H9 (cell line): ENCODE data around the gene CDH23. TPM values are rescaled to one million over a fixed set of nuclear protein-coding genes. Genes with fewer than 3 reads are reported as not detected.
A peak's percentile ranks its signal among the peaks of the same experiment; 100 is the strongest.

Experiments used
- DNase-seq: peaks from one replicate; pipeline ENCODE4 v3.0.0-alpha.2; 2017
- H2AFZ ChIP-seq: one replicate; pipeline ENCODE4 v1.6.1; 2013; ENCODE audit warnings: mild to moderate bottlenecking, low read length, control low read depth, moderate library complexity
- H2AK5ac ChIP-seq: 2 replicates; pipeline ENCODE4 v1.6.1; 2013; ENCODE audit warnings: low read length, control low read depth, mixed read lengths; ENCODE audit not compliant: insufficient read length
- H2BK120ac ChIP-seq: one replicate; pipeline ENCODE4 v1.6.1; 2013; ENCODE audit warnings: low read depth, mild to moderate bottlenecking, low read length, control low read depth, inconsistent platforms; ENCODE audit not compliant: poor library complexity, severe bottlenecking
- H2BK12ac ChIP-seq: 2 replicates; pipeline ENCODE4 v1.6.1; 2013; ENCODE audit warnings: low read length, control low read depth, mixed read lengths, low read depth; ENCODE audit not compliant: insufficient read length
- H2BK15ac ChIP-seq: 2 replicates; pipeline ENCODE4 v1.6.1; 2013; ENCODE audit warnings: low read depth, low read length, control low read depth
- H2BK20ac ChIP-seq: one replicate; pipeline ENCODE4 v1.6.1; 2013; ENCODE audit warnings: low read depth, mild to moderate bottlenecking, low read length, control low read depth, inconsistent platforms; ENCODE audit not compliant: poor library complexity, severe bottlenecking
- H2BK5ac ChIP-seq: 2 replicates; pipeline ENCODE4 v1.6.1; 2013; ENCODE audit warnings: low read length, control low read depth, mixed read lengths; ENCODE audit not compliant: insufficient read length
- H3K14ac ChIP-seq: 2 replicates; pipeline ENCODE4 v1.6.1; 2013; ENCODE audit warnings: low read length, control low read depth; ENCODE audit not compliant: insufficient read depth
- H3K18ac ChIP-seq: 2 replicates; pipeline ENCODE4 v1.6.1; 2013; ENCODE audit warnings: low read depth, mild to moderate bottlenecking, mixed read lengths, low read length, control low read depth; ENCODE audit not compliant: insufficient read length
- H3K23ac ChIP-seq: 2 replicates; pipeline ENCODE4 v1.6.1; 2013; ENCODE audit warnings: low read length, control low read depth, mixed read lengths, low read depth; ENCODE audit not compliant: insufficient read length
- H3K23me2 ChIP-seq: 2 replicates; pipeline ENCODE4 v1.6.1; 2013; ENCODE audit warnings: low read depth, mild to moderate bottlenecking, mixed read lengths, low read length, control low read depth; ENCODE audit not compliant: insufficient read length, poor library complexity, severe bottlenecking
- H3K27ac ChIP-seq: 2 replicates; pipeline ENCODE4 v1.5.1; 2013; ENCODE audit warnings: low read length, control low read depth, mixed read lengths, low read depth; ENCODE audit not compliant: insufficient read length
- H3K27me3 ChIP-seq: 2 replicates; pipeline ENCODE4 v1.6.1; 2013; ENCODE audit warnings: low read length, control low read depth, inconsistent platforms; ENCODE audit not compliant: insufficient read depth
- H3K4ac ChIP-seq: 2 replicates; pipeline ENCODE4 v1.6.1; 2013; ENCODE audit warnings: low read depth, mild to moderate bottlenecking, control low read depth, inconsistent platforms, low read length, moderate library complexity
- H3K4me1 ChIP-seq: 2 replicates; pipeline ENCODE4 v1.6.1; 2013; ENCODE audit warnings: low read length, control low read depth, inconsistent platforms; ENCODE audit not compliant: insufficient read depth
- H3K4me2 ChIP-seq: 2 replicates; pipeline ENCODE4 v1.6.1; 2013; ENCODE audit warnings: low read length, control low read depth, mixed read lengths; ENCODE audit not compliant: insufficient read length, insufficient read depth
- H3K56ac ChIP-seq: 2 replicates; pipeline ENCODE4 v1.6.1; 2013; ENCODE audit warnings: low read depth, mild to moderate bottlenecking, mixed read lengths, low read length, control low read depth; ENCODE audit not compliant: insufficient read length
- H3K79me1 ChIP-seq: 2 replicates; pipeline ENCODE4 v1.6.1; 2013; ENCODE audit warnings: low read depth, mild to moderate bottlenecking, moderate library complexity, low read length, control low read depth, inconsistent platforms; ENCODE audit not compliant: insufficient read depth, poor library complexity, severe bottlenecking
- H3K79me2 ChIP-seq: 2 replicates; pipeline ENCODE4 v1.6.1; 2013; ENCODE audit warnings: low read length, control low read depth, inconsistent platforms; ENCODE audit not compliant: insufficient read depth
- H3K9ac ChIP-seq: 2 replicates; pipeline ENCODE4 v1.6.1; 2013; ENCODE audit warnings: low read length, control low read depth, mixed read lengths; ENCODE audit not compliant: insufficient read length; ENCODE audit errors: extremely low read depth
- H3K9me3 ChIP-seq: one replicate; pipeline ENCODE4 v1.6.1; 2013; ENCODE audit warnings: low read depth, low read length, inconsistent platforms; ENCODE audit not compliant: control insufficient read depth
- H3T11ph ChIP-seq: one replicate; pipeline ENCODE4 v1.6.1; 2013; ENCODE audit warnings: mild to moderate bottlenecking, low read length, control low read depth, inconsistent platforms
- H4K20me1 ChIP-seq: one replicate; pipeline ENCODE4 v1.6.1; 2013; ENCODE audit not compliant: control insufficient read depth, insufficient read length, insufficient read depth
- H4K5ac ChIP-seq: 2 replicates; pipeline ENCODE4 v1.6.1; 2013; ENCODE audit warnings: low read depth, mild to moderate bottlenecking, mixed read lengths, low read length, control low read depth; ENCODE audit not compliant: insufficient read length
- H4K8ac ChIP-seq: replicated peaks from 2 replicates; pipeline ENCODE4 v1.6.1; 2013; ENCODE audit warnings: low read length, control low read depth, mixed read lengths, low read depth; ENCODE audit not compliant: insufficient read length
- H4K91ac ChIP-seq: 2 replicates; pipeline ENCODE4 v1.6.1; 2013; ENCODE audit warnings: low read depth, mild to moderate bottlenecking, moderate library complexity, mixed read lengths, low read length, control low read depth; ENCODE audit not compliant: insufficient read length
- H3K27ac Mint-ChIP-seq, 3 experiments: 2 replicates in 2 of 3; 3 replicates in 1 of 3; pipeline ENCODE4 v1.8.0; 2020 to 2021; ENCODE audit warnings: mixed read lengths in 3 of 3, mild to moderate bottlenecking in 1 of 3, moderate library complexity in 1 of 3
- H3K27me3 Mint-ChIP-seq: 2 replicates; pipeline ENCODE4 v1.8.0; 2021; ENCODE audit warnings: low read depth, mild to moderate bottlenecking, moderate library complexity, mixed read lengths
- H3K36me3 Mint-ChIP-seq, 3 experiments: 2 replicates in 2 of 3; 3 replicates in 1 of 3; pipeline ENCODE4 v1.8.0; 2020 to 2021; ENCODE audit warnings: low read depth in 3 of 3, mixed read lengths in 3 of 3; ENCODE audit not compliant: insufficient read depth in 1 of 3
- H3K4me1 Mint-ChIP-seq, 2 experiments: 2 replicates each; pipeline ENCODE4 v1.8.0; 2020; ENCODE audit warnings: mixed read lengths in 2 of 2
- H3K4me3 Mint-ChIP-seq, 2 experiments: 2 replicates in 1 of 2; 3 replicates in 1 of 2; pipeline ENCODE4 v1.8.0; 2020 to 2021; ENCODE audit warnings: mild to moderate bottlenecking in 2 of 2, mixed read lengths in 2 of 2, moderate library complexity in 1 of 2
- H3K9me3 Mint-ChIP-seq, 2 experiments: 2 replicates in 1 of 2; 3 replicates in 1 of 2; pipeline ENCODE4 v1.8.0; 2020; ENCODE audit warnings: mild to moderate bottlenecking in 2 of 2, mixed read lengths in 2 of 2, moderate library complexity in 1 of 2
- CTCF ChIP-seq: fragments of 200-600 bp; sonication (generic); conservative IDR thresholded peaks from 3 replicates; pipeline ENCODE4 v1.8.0; 2021; ENCODE audit warnings: antibody characterized with exemption, mild to moderate bottlenecking
- WGBS: extraction: QIAGEN DNeasy Blood & Tissue Kit; methylation state at CpG from one replicate; pipeline ENCODE4 v1.1.7; 2013; ENCODE audit warnings: missing lambda C conversion rate, low lambda C conversion rate, mixed read lengths; ENCODE audit not compliant: insufficient read length; ENCODE audit errors: extremely low coverage; 5-methylcytosine and 5-hydroxymethylcytosine counted together
- total RNA-seq: library from RNA; stranded (reverse); gene quantifications from 2 replicates; pipeline ENCODE4 v1.2.1, GENCODE V29; 2021

The CDH23 gene
- total RNA-seq, 1 experiment from 2014 or later: 2.1 TPM

DNA sequence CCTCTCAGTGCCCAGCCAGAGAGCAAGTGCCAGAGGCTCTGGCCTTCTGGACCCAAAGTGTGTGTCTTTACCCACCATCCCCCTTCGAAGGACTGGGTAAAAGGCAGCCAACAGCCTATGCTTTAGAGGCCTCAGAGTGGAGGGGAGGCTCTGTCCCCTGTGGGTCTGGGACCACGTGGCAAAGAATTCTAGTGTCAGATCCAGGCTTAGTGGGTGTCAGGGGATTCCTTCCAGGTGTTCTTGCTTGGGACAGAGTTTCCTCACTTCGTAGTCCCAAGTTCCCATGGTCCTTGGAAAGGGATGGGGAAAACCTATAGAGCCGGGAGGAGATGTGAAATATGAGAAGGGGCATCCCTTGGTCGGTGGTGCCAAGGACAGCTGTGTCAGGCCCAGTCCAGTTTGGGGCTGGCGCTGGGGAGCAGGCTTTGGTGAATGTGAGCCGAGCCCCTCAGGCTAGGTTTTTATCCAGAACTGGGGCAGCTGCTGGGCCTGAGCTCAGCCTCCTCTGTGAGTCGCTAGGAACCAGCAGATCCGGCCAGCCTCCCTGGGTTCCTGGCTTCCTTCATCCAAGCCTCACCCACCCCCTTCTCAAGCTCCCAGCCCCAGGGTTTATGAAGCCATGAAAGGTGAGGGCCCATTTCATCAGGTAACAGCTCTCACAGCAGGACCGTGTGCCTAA, 251.7 kb downstream of the CDH23 start:
- H3T11ph ChIP-seq: no peak overlapping the region
- no peak for DNase-seq

More for the DNA sequence above, 251.7 kb downstream of the CDH23 start:
- no peaks in the 10 kb centered on the region for H3K79me1 ChIP-seq
- H3K9me3 ChIP-seq: no peaks in the 10 kb centered on the region
- no peak overlapping the region for H2BK15ac ChIP-seq
- no peak overlapping the region for H2BK12ac ChIP-seq
- no peak overlapping the region for H2AK5ac ChIP-seq
- no CpG with 5 or more reads among the region's 10 CpGs for WGBS
- H3K9ac ChIP-seq: no peak overlapping the region
- no peak overlapping the region for H3K4me2 ChIP-seq
- H3K79me2 ChIP-seq: no peaks in the 10 kb centered on the region
- peaks cover 2% of the 10 kb centered on the region; the same call in 1 of the 2 replicates for H3K4me1 ChIP-seq
- H4K91ac ChIP-seq: no peak overlapping the region
- Mint-ChIP-seq H3K27ac (peak overlapping the region in 1 of 3 experiments; percentile 35; a peak in 1 of 7 replicates), H3K4me3 (no peak overlapping the region), H3K4me1 (peaks cover 23 to 26% of the 10 kb centered on the region in 2 experiments), H3K9me3 (no peaks in the 10 kb centered on the region; a peak in 1 of 5 replicates), H3K36me3 (peaks cover 0 to 2% (median 0%) of the 10 kb centered on the region in 3 experiments; a peak in 1 of 7 replicates), H3K27me3 (peaks cover 29% of the 10 kb centered on the region)
- no peak overlapping the region for H2BK120ac ChIP-seq
- no peak overlapping the region for H3K4ac ChIP-seq
- H3K56ac ChIP-seq: no peak overlapping the region
- H3K23ac ChIP-seq: no peak overlapping the region
- no peak overlapping the region for H2AFZ ChIP-seq
- H4K5ac ChIP-seq: no peak overlapping the region
- no peak overlapping the region for H4K8ac ChIP-seq
- no peak for TF ChIP-seq CTCF
- no peaks in the 10 kb centered on the region for H4K20me1 ChIP-seq
- H3K18ac ChIP-seq: no peak overlapping the region
- no peak overlapping the region for H3K27ac ChIP-seq
- H2BK5ac ChIP-seq: no peak overlapping the region
- H3K27me3 ChIP-seq: no peaks in the 10 kb centered on the region
- no peak overlapping the region for H2BK20ac ChIP-seq
- no peaks in the 10 kb centered on the region for H3K23me2 ChIP-seq
- 0 out of 2 replicates have a peak overlapping the region, but pooled peaks have one; percentile 33 for H3K14ac ChIP-seq
